Endodermal cell (in vitro differentiated cells): Measurements from ENCODE around the gene RUNX1. TPM values are rescaled to one million over a fixed set of nuclear protein-coding genes. Genes with fewer than 3 reads are reported as not detected.

Experiments
- DNase-seq: peaks from one replicate; pipeline ENCODE4 v3.0.0-alpha.2; 2017
- H3K27ac ChIP-seq: 2 replicates; pipeline ENCODE4 v1.5.1; 2013; ENCODE audit warnings: mild to moderate bottlenecking, low read depth, low read length, moderate library complexity
- H3K27me3 ChIP-seq: 2 replicates; pipeline ENCODE4 v1.6.1; 2013; ENCODE audit warnings: mild to moderate bottlenecking, low read length, moderate library complexity; ENCODE audit not compliant: insufficient read depth, control insufficient read depth, poor library complexity, severe bottlenecking
- H3K36me3 ChIP-seq: 2 replicates; pipeline ENCODE4 v1.7.0; 2013; ENCODE audit warnings: mild to moderate bottlenecking, low read length, moderate library complexity; ENCODE audit not compliant: control insufficient read depth, insufficient read depth
- H3K4me1 ChIP-seq: one replicate; pipeline ENCODE4 v1.7.0; 2013; ENCODE audit warnings: low read length; ENCODE audit not compliant: control insufficient read depth, insufficient read depth
- H3K4me3 ChIP-seq: 2 replicates; pipeline ENCODE4 v1.5.1; 2013; ENCODE audit warnings: mild to moderate bottlenecking, low read length, moderate library complexity
- H3K9ac ChIP-seq: 2 replicates; pipeline ENCODE4 v1.6.1; 2013; ENCODE audit warnings: mild to moderate bottlenecking, low read length, moderate library complexity; ENCODE audit not compliant: poor library complexity, severe bottlenecking; ENCODE audit errors: extremely low read depth
- H3K9me3 ChIP-seq: 2 replicates; pipeline ENCODE4 v1.6.1; 2013; ENCODE audit warnings: mild to moderate bottlenecking, low read length, moderate library complexity; ENCODE audit not compliant: control insufficient read depth
- H3K27ac Mint-ChIP-seq: 2 replicates; pipeline ENCODE4 v1.8.0; 2020; ENCODE audit warnings: mixed read lengths
- H3K27me3 Mint-ChIP-seq: 2 replicates; pipeline ENCODE4 v1.8.0; 2021; ENCODE audit warnings: mild to moderate bottlenecking, mixed read lengths; ENCODE audit not compliant: insufficient read depth
- H3K36me3 Mint-ChIP-seq: 2 replicates; pipeline ENCODE4 v1.8.0; 2020; ENCODE audit warnings: low read depth, mixed read lengths
- H3K4me1 Mint-ChIP-seq: 2 replicates; pipeline ENCODE4 v1.8.0; 2020; ENCODE audit warnings: mixed read lengths
- H3K4me3 Mint-ChIP-seq: 2 replicates; pipeline ENCODE4 v1.8.0; 2020; ENCODE audit warnings: mild to moderate bottlenecking, moderate library complexity, mixed read lengths
- H3K9me3 Mint-ChIP-seq: 2 replicates; pipeline ENCODE4 v1.8.0; 2020; ENCODE audit warnings: mild to moderate bottlenecking, mixed read lengths
- WGBS, 2 experiments: methylation state at CpG; one replicate each; pipeline versions ENCODE4 v1.1.5 to v1.1.7; 2013; ENCODE audit warnings: missing lambda C conversion rate in 2 of 2, mixed read lengths in 1 of 2; ENCODE audit not compliant: insufficient coverage in 1 of 2, insufficient read length in 1 of 2; 5-methylcytosine and 5-hydroxymethylcytosine counted together
- total RNA-seq, 2 donors: library from RNA; stranded (reverse); fragmentation: NEBNext Ultra II Directional in 1 of 2; extraction: Animal tissue kit (Norgen Biotek cat#: 25700) in 1 of 2; gene quantifications; 2 replicates in 1 of 2; 3 replicates in 1 of 2; pipeline ENCODE4 v1.2.1, GENCODE V29; 2021
- TF ChIP-seq, protein P1 (sequence below): fragments of 200-600 bp; sonication (generic); conservative IDR thresholded peaks from 2 replicates; pipeline ENCODE4 v1.5.0; 2021; ENCODE audit warnings: antibody characterized with exemption, mild to moderate bottlenecking

Gene RUNX1
- total RNA-seq, 2 donors from 2014 or later: 0.31 to 2.8 TPM

DNA sequence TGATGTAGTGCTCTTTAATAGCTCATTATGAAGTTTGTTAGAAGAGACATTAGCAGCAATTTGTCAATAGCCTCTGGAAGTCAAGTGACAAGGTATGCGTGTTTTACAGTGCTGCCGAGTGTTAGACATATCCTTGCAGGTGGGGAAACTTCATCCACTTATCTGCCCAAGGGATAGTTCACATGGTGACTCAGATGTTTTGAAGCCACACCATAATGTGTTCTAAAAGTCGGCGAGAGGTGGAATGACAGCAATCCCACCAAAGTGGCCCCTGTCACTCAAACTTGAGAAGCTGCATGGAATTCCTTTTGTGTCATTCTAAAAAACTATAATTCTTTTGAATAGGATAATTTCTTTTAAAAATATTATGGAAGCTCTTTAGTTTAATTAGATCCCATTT lies 98.1 kb downstream of the RUNX1 start:
- no peak overlapping the region for H3K27ac Mint-ChIP-seq
- H3K9me3 ChIP-seq: no peaks in the 10 kb centered on the region
- TF ChIP-seq, protein P1, sequence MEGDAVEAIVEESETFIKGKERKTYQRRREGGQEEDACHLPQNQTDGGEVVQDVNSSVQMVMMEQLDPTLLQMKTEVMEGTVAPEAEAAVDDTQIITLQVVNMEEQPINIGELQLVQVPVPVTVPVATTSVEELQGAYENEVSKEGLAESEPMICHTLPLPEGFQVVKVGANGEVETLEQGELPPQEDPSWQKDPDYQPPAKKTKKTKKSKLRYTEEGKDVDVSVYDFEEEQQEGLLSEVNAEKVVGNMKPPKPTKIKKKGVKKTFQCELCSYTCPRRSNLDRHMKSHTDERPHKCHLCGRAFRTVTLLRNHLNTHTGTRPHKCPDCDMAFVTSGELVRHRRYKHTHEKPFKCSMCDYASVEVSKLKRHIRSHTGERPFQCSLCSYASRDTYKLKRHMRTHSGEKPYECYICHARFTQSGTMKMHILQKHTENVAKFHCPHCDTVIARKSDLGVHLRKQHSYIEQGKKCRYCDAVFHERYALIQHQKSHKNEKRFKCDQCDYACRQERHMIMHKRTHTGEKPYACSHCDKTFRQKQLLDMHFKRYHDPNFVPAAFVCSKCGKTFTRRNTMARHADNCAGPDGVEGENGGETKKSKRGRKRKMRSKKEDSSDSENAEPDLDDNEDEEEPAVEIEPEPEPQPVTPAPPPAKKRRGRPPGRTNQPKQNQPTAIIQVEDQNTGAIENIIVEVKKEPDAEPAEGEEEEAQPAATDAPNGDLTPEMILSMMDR: no peak
- DNase-seq: no peak
- H3K4me1 Mint-ChIP-seq: no peaks in the 10 kb centered on the region
- WGBS, 2 experiments: 74 to 89% methylated on average over 3 to 4 of the region's 4 CpGs
- no peak overlapping the region for H3K9ac ChIP-seq
- no peaks in the 10 kb centered on the region for H3K9me3 Mint-ChIP-seq
- no peaks in the 10 kb centered on the region for H3K4me1 ChIP-seq
- no peaks in the 10 kb centered on the region for H3K27me3 Mint-ChIP-seq
- no peak overlapping the region for H3K27ac ChIP-seq
- no peak overlapping the region for H3K4me3 ChIP-seq
- H3K27me3 ChIP-seq: peaks cover 5% of the 10 kb centered on the region
- no peaks in the 10 kb centered on the region for H3K36me3 Mint-ChIP-seq
- no peaks in the 10 kb centered on the region for H3K36me3 ChIP-seq
- H3K4me3 Mint-ChIP-seq: no peak overlapping the region

DNA sequence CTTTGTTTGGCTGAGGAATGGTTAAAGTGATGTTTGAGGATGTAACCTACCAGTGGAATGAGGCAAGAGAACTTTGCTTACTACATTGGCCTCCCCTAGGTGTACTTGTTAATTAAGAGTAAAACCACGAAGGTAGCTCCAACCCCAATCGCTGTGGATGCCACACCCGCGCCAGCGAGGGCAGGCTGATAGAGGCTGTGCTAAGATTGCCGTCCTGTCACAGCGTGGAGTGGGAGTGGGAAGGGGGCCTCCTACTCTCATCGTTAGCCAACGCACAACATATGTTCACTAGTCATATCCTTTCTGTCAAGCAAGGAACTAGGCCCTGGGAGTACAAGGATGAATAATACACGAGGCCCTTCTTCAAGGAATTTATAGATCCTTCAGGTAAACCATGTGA lies 99.6 kb downstream of the RUNX1 start:
- Mint-ChIP-seq H3K4me3 (no peak overlapping the region), H3K9me3 (no peaks in the 10 kb centered on the region), H3K27me3 (no peaks in the 10 kb centered on the region), H3K36me3 (no peaks in the 10 kb centered on the region), H3K4me1 (no peaks in the 10 kb centered on the region), H3K27ac (no peak overlapping the region)
- H3K27ac ChIP-seq: no peak overlapping the region
- WGBS, 2 experiments: 75 to 95% methylated on average over 1 to 10 of the region's 10 CpGs
- H3K9me3 ChIP-seq: no peaks in the 10 kb centered on the region
- H3K27me3 ChIP-seq: peaks cover 5% of the 10 kb centered on the region
- H3K4me3 ChIP-seq: no peak overlapping the region
- no peak overlapping the region for H3K9ac ChIP-seq
- no peak for DNase-seq
- H3K36me3 ChIP-seq: no peaks in the 10 kb centered on the region
- TF ChIP-seq, protein P1: no peak
- H3K4me1 ChIP-seq: no peaks in the 10 kb centered on the region

- Mint-ChIP-seq H3K4me1 (no peaks in the 10 kb centered on the region), H3K4me3 (no peak overlapping the region), H3K9me3 (no peaks in the 10 kb centered on the region), H3K27me3 (no peaks in the 10 kb centered on the region), H3K27ac (no peak overlapping the region), H3K36me3 (no peaks in the 10 kb centered on the region)
- H3K4me1 ChIP-seq: no peaks in the 10 kb centered on the region
- no peak overlapping the region for H3K4me3 ChIP-seq
- H3K9ac ChIP-seq: no peak overlapping the region
- H3K9me3 ChIP-seq: no peaks in the 10 kb centered on the region
- no peak for DNase-seq
- 91 to 92% methylated on average over 2 to 4 of the region's 4 CpGs for WGBS, 2 experiments
- no peak overlapping the region for H3K27ac ChIP-seq
- TF ChIP-seq, protein P1: no peak
- H3K27me3 ChIP-seq: peaks cover 5% of the 10 kb centered on the region
- no peaks in the 10 kb centered on the region for H3K36me3 ChIP-seq
These were observed 100.1 kb downstream of the RUNX1 start for GRCh38 chr21:34949030-34949429.
